ENCODE measurements around the gene SSC5D.

Gene SSC5D

GRCh38 chr19:55526216-55527196 is 38.3 kb downstream of the SSC5D start:
- TF ChIP-seq OSR1 (CRISPR knock-in tag; IDR thresholded peaks at IDR 0.05) (no peak), ARNTL (CRISPR knock-in tag; IDR thresholded peaks at IDR 0.05; ENCODE audit: borderline replicate concordance, low read depth) (no peak), CREB5 (CRISPR knock-in tag; IDR thresholded peaks at IDR 0.05; ENCODE audit: low read depth) (no peak), BACH2 (CRISPR knock-in tag; IDR thresholded peaks at IDR 0.05; ENCODE audit: borderline replicate concordance) (no peak), ZNF70 (CRISPR knock-in tag; IDR thresholded peaks at IDR 0.05) (no peak), ESRRG (CRISPR knock-in tag; IDR thresholded peaks at IDR 0.05) (no peak)
- ATAC-seq, result peak; percentile 63

- TF ChIP-seq CSDC2 (CRISPR knock-in tag; IDR thresholded peaks at IDR 0.05), result no peak
- TF ChIP-seq PATZ1 (CRISPR knock-in tag; IDR thresholded peaks at IDR 0.05; ENCODE audit: borderline replicate concordance), result no peak
- TF ChIP-seq OSR1 (CRISPR knock-in tag; IDR thresholded peaks at IDR 0.05), result no peak
- TF ChIP-seq PPARA (CRISPR knock-in tag; IDR thresholded peaks at IDR 0.05; ENCODE audit: borderline replicate concordance), result no peak
- no peak for TF ChIP-seq ZNF70 (CRISPR knock-in tag; IDR thresholded peaks at IDR 0.05)
- TF ChIP-seq RARB (CRISPR knock-in tag; IDR thresholded peaks at IDR 0.05), result no peak
- no peak for TF ChIP-seq ZFP3 (CRISPR knock-in tag; IDR thresholded peaks at IDR 0.05)
- TF ChIP-seq TCF4 (CRISPR knock-in tag; IDR thresholded peaks at IDR 0.05; ENCODE audit: borderline replicate concordance), result no peak
- TF ChIP-seq CSRNP3 (CRISPR knock-in tag; IDR thresholded peaks at IDR 0.05), result no peak
- TF ChIP-seq ISL1 (CRISPR knock-in tag; IDR thresholded peaks at IDR 0.05), result no peak
- TF ChIP-seq POU6F1 (CRISPR knock-in tag; IDR thresholded peaks at IDR 0.05; ENCODE audit: borderline replicate concordance, low read depth), result no peak
- ATAC-seq, result no peak
These were observed 39.2 kb downstream of the SSC5D start for GRCh38 chr19:55527197-55528029.

GRCh38 chr19:55528030-55528803 is 40.0 kb downstream of the SSC5D start:
- TF ChIP-seq ARNTL (CRISPR knock-in tag; IDR thresholded peaks at IDR 0.05; ENCODE audit: borderline replicate concordance, low read depth), result no peak
- TF ChIP-seq TCF4 (CRISPR knock-in tag; IDR thresholded peaks at IDR 0.05; ENCODE audit: borderline replicate concordance), result peak; percentile 25; the same call in 1 of the 2 replicates
- peak; percentile 81 for ATAC-seq

- TF ChIP-seq ZFP30 (CRISPR knock-in tag; IDR thresholded peaks at IDR 0.05) (no peak), SNAI2 (CRISPR knock-in tag; IDR thresholded peaks at IDR 0.05) (no peak), ZNF565 (CRISPR knock-in tag; conservative IDR thresholded peaks at IDR 0.05; ENCODE audit: low read depth) (no peak), PPARA (CRISPR knock-in tag; IDR thresholded peaks at IDR 0.05; ENCODE audit: borderline replicate concordance) (no peak), BACH2 (CRISPR knock-in tag; IDR thresholded peaks at IDR 0.05; ENCODE audit: borderline replicate concordance) (no peak), PATZ1 (CRISPR knock-in tag; IDR thresholded peaks at IDR 0.05; ENCODE audit: borderline replicate concordance) (no peak), ZNF8 (CRISPR knock-in tag; IDR thresholded peaks at IDR 0.05) (no peak)
- ATAC-seq, result no peak
These were observed 41.5 kb downstream of the SSC5D start for GRCh38 chr19:55529636-55530234.

Data from SK-N-SH treated with all-trans-retinoic acid at 6 μM for 48 hours (cell line).